Vagina (tissue), 2 donors: ENCODE results near the gene CCDC134.

Experiments
- CTCF ChIP-seq, 3 experiments: fragments of 450-650 bp in 2 of 3; fragments of 200-600 bp in 1 of 3; sonication (generic) in 1 of 3; IDR thresholded peaks; one replicate each; pipeline ENCODE4 v1.5.1; 2017 to 2019; ENCODE audit warnings: antibody characterized with exemption in 3 of 3, mild to moderate bottlenecking in 2 of 3, moderate library complexity in 2 of 3
- POLR2A ChIP-seq, 2 donors: fragments of 450-650 bp; IDR thresholded peaks; one replicate each; pipeline ENCODE4 v1.6.1; 2017; ENCODE audit warnings: antibody characterized with exemption in 2 of 2, mild to moderate bottlenecking in 2 of 2, moderate library complexity in 2 of 2
- POLR2AphosphoS5 ChIP-seq, 2 donors: sonication (generic); formaldehyde crosslinking; IDR thresholded peaks; one replicate each; pipeline ENCODE4 v1.9.0; 2017; ENCODE audit warnings: antibody characterized with exemption in 2 of 2, mild to moderate bottlenecking in 2 of 2, low read depth in 1 of 2; ENCODE audit not compliant: insufficient read depth in 1 of 2

GRCh38 chr22:41782751-41783150 is 17.7 kb upstream of the CCDC134 start:
- TF ChIP-seq POLR2A (IDR thresholded peaks at IDR 0.05) (no peak), CTCF (IDR thresholded peaks at IDR 0.05) (no peak), POLR2AphosphoS5 (IDR thresholded peaks at IDR 0.05; ENCODE audit: insufficient read depth in 1 of 2, low read depth in 1 of 2) (no peak)
